Thoracic aorta (tissue), 2 donors: ENCODE data around the gene APOD. TPM values are rescaled to one million over a fixed set of nuclear protein-coding genes. Genes with fewer than 3 reads are reported as not detected.
"Not testable (repeated sequence)": the region's sequence is repeated elsewhere in the genome, so short reads cannot be mapped to it uniquely, and the experiment has no call there.

Source experiments
- ATAC-seq: fragments of 150-250 bp; one replicate; pipeline ENCODE4 v1.8.0; 2017; ENCODE audit warnings: low read depth; ENCODE audit not compliant: insufficient number of reproducible peaks, low FRiP score
- DNase-seq: peaks from one replicate; pipeline ENCODE4 v3.0.0-alpha.2; 2020; ENCODE audit warnings: low spot score
- H3K27ac ChIP-seq, 2 donors: fragments of 200-600 bp; sonication (generic); 1 replicate in 1 of 2; 2 replicates in 1 of 2; pipeline ENCODE4 v1.5.1; 2016; ENCODE audit warnings: mild to moderate bottlenecking in 2 of 2, moderate library complexity in 2 of 2
- H3K27me3 ChIP-seq: fragments of 200-600 bp; sonication (generic); replicated peaks from 2 replicates; pipeline ENCODE4 v1.6.0; 2016; ENCODE audit warnings: mild to moderate bottlenecking; ENCODE audit not compliant: insufficient read depth
- H3K36me3 ChIP-seq: fragments of 200-600 bp; sonication (generic); one replicate; pipeline ENCODE4 v1.5.1; 2016
- H3K4me1 ChIP-seq, 2 donors: fragments of 200-600 bp; sonication (generic); 1 replicate in 1 of 2; 2 replicates in 1 of 2; pipeline versions ENCODE4 v1.5.1 to v1.6.0; 2016; ENCODE audit warnings: low read depth in 2 of 2, mild to moderate bottlenecking in 1 of 2; ENCODE audit not compliant: control insufficient read depth in 1 of 2
- H3K4me3 ChIP-seq: fragments of 200-600 bp; sonication (generic); 2 replicates; pipeline ENCODE4 v1.5.1; 2016; ENCODE audit warnings: mild to moderate bottlenecking
- H3K9me3 ChIP-seq: fragments of 200-600 bp; sonication (generic); 2 replicates; pipeline ENCODE4 v1.5.1; 2016
- total RNA-seq, 2 donors: library from RNA; depleted of rRNA; stranded (reverse); fragments of >200 nt; gene quantifications; one replicate each; pipeline versions ENCODE4 v1.1.0 to v1.2.3, GENCODE V29; 2016
- TF ChIP-seq, protein P1 (sequence below): fragments of 200-600 bp; sonication (generic); IDR thresholded peaks from one replicate; pipeline ENCODE4 v1.5.1; 2019; ENCODE audit warnings: antibody characterized with exemption

Gene APOD
- total RNA-seq, 2 donors from 2014 or later: 135 to 153 TPM

DNA sequence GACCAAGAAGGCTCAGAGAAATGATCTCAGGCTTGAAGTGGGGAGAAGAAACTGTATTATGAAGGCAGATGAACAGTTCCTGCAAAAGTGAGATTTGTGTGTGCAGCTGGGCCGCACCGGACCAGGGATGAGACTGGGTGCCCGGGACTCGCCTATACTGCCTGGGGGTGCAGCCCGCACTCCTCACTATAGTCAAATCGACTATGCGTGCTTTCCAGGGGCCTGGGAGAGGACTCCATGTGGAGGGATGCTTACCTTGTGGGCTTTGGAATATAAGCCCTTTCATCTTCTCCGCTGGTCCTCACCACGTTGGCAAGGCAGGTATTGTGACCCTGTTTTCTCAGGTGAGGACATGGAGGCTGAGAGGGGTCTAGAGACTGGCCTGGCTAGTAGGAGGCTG lies 32.9 kb upstream of the APOD start:
- no peak overlapping the region for H3K27ac ChIP-seq
- no peaks in the 10 kb centered on the region for H3K27me3 ChIP-seq
- no peak for ATAC-seq
- no peaks in the 10 kb centered on the region for H3K4me1 ChIP-seq
- no peaks in the 10 kb centered on the region for H3K36me3 ChIP-seq
- no peaks in the 10 kb centered on the region for H3K9me3 ChIP-seq
- no peak overlapping the region for H3K4me3 ChIP-seq
- TF ChIP-seq, protein P1, sequence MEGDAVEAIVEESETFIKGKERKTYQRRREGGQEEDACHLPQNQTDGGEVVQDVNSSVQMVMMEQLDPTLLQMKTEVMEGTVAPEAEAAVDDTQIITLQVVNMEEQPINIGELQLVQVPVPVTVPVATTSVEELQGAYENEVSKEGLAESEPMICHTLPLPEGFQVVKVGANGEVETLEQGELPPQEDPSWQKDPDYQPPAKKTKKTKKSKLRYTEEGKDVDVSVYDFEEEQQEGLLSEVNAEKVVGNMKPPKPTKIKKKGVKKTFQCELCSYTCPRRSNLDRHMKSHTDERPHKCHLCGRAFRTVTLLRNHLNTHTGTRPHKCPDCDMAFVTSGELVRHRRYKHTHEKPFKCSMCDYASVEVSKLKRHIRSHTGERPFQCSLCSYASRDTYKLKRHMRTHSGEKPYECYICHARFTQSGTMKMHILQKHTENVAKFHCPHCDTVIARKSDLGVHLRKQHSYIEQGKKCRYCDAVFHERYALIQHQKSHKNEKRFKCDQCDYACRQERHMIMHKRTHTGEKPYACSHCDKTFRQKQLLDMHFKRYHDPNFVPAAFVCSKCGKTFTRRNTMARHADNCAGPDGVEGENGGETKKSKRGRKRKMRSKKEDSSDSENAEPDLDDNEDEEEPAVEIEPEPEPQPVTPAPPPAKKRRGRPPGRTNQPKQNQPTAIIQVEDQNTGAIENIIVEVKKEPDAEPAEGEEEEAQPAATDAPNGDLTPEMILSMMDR: no peak
- no peak for DNase-seq

DNA sequence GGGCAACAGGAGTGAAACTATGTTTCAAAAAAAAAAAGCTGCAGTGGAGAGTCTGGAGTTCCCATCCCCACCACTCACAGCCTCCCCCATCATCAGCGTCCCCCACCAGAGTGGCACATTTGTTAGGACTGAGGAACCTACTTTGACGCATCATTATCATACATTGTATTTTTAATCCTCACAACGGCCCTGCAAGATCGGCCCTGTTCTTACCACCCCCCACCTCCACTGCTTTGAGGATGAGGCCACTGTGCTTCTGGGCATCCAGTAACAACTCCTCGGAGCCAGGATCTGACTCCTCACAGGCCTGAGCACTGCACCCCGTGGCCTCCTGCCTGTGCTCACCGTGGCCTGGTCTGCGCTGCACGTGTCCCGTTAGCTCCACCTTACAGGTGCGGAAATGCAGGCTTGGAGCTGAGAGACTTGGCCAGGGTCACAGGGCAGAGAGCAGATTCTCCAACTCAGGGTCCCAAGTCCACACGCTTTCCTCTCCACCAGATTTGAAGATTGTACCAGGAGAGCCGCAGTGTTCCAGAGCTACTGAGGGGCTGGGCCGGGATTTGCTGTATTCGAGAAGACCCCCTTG lies 32.3 kb upstream of the APOD start:
- not testable (repeated sequence) for H3K27ac ChIP-seq, DNase-seq, ATAC-seq, H3K27me3 ChIP-seq, H3K9me3 ChIP-seq, H3K4me1 ChIP-seq, H3K4me3 ChIP-seq, H3K36me3 ChIP-seq

DNA sequence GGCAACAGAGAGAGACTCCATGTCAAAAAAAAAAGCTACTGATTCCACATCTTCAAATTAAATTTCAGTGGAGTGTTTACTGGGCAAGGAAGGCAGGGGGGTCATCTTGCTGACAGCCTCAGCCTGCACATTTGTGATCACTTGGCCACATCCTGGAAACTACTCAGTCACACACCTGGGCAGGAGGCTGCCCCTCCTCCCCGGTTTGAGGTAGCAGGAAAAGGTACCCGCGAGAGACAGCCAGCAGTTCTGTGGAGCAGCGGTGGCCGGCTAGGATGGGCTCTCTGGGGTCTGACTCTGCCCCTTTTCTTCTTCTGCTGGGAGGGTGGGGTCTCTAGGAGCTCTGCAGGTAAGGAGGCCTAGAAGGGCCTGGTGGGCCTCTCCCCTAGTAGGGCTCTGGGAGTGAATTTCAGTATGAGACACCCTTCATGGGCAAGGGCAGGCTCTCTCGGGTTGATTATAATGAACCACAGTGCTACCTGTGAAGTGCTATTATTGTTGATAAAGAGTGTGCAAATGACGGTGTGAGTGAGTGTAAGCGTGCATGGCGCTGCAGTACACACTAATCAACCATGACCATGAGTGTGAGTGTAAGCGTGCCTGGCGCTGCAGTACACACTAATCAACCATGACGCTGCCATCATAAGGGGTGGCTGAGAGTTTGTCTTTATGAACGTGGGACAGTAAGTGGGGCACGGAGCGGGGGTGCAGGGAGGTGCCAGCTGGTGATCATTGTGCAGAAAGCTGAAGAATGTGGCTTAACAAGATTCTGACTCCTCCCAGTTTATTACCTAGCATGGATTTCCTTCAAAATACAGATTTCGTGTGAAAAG lies 31.1 kb upstream of the APOD start:
- H3K9me3 ChIP-seq, H3K4me3 ChIP-seq, H3K4me1 ChIP-seq, DNase-seq, H3K27ac ChIP-seq, H3K36me3 ChIP-seq, ATAC-seq, H3K27me3 ChIP-seq: not testable (repeated sequence)

DNA sequence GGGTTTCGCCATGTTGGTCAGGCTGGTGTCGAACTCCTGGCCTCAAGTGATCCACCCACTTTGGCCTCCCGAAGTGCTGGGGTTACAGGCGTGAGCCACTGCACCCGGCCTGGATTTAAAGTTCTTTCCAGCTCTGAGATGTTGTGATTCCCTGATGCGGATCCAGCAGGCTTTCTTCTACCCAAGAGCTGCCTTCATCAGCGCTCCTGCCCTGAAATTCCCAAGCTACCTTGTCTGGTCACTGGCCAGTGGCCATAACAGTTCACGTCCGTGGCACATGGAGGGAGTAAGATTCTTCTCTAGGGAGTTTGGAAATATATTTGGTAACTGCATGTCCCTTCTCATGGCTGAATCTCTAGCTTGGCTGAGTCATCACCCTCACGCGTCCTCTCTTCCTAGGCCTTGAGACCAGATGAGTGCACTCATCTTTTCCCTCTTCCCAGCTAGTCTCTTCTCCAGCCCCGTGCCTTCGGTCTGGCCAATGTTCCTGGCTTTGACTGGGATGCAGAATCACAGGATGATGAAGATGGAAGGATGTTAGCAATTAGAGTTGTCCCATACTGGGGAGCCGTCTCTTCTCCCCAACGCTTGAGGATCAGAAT lies 29.8 kb upstream of the APOD start:
- Histone ChIP-seq H3K9me3 (no peaks in the 10 kb centered on the region), H3K4me3 (no peak overlapping the region), H3K27ac (no peak overlapping the region), H3K36me3 (no peaks in the 10 kb centered on the region), H3K4me1 (no peaks in the 10 kb centered on the region), H3K27me3 (no peaks in the 10 kb centered on the region)
- TF ChIP-seq, protein P1: no peak
- ATAC-seq (no peak), DNase-seq (no peak)

DNA sequence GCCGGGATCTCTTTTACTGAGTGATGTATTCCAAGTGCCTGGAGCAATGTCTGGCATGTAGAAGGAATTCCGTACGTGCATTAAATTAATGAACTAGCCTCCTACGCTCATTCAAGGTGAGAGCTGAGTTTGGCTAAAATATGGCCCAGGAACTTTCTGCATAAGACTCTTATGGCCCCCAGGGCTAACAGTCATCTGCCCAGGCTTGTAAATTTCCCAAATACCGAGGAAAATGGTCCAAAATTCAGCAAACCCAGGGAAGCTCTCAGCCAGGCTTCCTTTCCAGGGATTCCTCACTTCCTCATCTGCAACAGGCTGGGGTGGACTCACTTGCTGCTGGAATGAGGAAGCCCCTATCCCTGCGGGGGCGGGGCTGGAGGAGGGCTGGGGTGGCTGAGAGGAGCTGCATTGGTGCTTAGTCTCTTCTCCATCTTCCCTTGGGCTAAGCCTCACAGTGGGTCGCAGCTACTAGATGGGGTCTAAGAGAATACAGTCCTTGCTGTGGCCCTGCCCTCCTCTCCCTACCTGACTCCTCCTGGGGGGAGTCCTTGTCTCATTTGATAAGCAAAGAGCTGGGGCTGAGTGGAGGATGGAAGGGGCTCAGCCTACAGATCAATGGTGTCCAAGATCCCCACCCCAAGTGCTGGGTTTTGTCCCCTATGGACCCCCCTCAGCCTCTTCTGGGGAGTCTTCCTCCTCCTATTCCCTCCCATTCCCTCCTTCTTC lies 28.5 kb upstream of the APOD start:
- TF ChIP-seq, protein P1: no peak
- Histone ChIP-seq H3K4me1 (no peaks in the 10 kb centered on the region), H3K36me3 (no peaks in the 10 kb centered on the region), H3K27me3 (no peaks in the 10 kb centered on the region), H3K27ac (no peak overlapping the region), H3K9me3 (no peaks in the 10 kb centered on the region), H3K4me3 (no peak overlapping the region)
- no peak for DNase-seq
- no peak for ATAC-seq

DNA sequence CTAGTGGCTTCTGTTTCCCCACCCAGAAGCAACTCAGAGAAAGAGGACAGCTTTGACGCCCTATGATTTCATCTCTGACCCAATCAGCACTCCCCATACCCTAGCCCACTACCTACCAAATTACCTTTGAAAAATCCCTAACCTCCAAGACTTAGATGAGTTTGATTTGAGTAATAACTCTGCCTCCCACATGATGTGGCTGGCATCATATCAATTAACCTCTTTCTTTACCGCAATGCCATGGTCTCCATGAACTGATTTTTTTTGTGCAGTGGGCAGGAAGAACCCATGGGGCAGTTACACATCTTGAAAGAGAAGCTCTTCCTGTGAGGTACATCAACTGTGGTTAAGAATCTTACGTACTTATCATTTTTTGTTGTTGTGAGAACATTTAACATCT lies 25.5 kb upstream of the APOD start:
- Histone ChIP-seq H3K4me3 (no peak overlapping the region), H3K36me3 (no peaks in the 10 kb centered on the region), H3K9me3 (no peaks in the 10 kb centered on the region), H3K27me3 (no peaks in the 10 kb centered on the region), H3K27ac (no peak overlapping the region), H3K4me1 (no peaks in the 10 kb centered on the region)
- TF ChIP-seq, protein P1: no peak
- DNase-seq (no peak), ATAC-seq (no peak)

DNA sequence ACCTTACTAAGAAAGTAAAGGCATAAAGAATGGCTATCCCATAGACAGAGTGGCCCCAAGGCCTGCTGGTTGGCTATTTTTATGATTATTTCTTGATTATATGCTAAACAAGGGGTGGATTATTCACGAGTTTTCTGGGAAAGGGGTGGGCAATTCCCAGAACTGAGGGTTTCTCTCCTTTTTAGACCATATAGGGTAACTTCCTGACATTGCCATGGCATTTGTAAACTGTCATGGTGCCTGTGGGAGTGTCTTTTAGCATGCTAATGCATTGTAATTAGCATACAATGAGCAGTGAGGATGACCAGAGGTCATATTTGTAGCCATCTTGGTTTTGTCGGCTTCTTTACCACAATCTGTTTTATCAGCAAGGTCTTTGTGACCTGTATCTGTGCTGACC lies 18.0 kb upstream of the APOD start:
- H3K27me3 ChIP-seq, H3K4me3 ChIP-seq, H3K4me1 ChIP-seq, DNase-seq, H3K27ac ChIP-seq, H3K36me3 ChIP-seq, H3K9me3 ChIP-seq, ATAC-seq: not testable (repeated sequence)
